ENCODE data around the gene OR13J1. TPM values are rescaled to one million over a fixed set of nuclear protein-coding genes. Genes with fewer than 3 reads are reported as not detected.
"Not testable (repeated sequence)": the region's sequence is repeated elsewhere in the genome, so short reads cannot be mapped to it uniquely, and the experiment has no call there.

OR13J1 gene
- total and polyA plus RNA-seq, 4 donors, result not detected

DNA sequence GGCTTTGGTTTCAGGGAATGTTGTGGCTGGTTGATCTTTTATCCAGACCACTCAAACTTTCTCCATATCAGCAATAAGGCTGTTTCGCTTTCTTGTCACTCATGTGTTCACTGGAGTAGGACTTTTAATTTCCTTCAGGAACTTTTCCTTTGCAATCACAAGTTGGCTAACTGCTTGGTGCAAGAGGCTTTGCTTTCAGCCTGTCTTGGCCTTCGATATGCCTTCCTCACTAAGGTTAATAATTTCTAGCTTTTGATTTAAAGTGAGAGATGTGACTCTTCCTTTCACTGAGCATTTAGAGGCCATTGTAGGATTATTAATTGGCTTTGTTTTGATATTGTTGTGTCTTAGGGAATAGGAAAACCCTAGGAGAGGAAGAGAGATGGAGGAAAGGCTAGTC lies 28.8 kb upstream of the OR13J1 start:
- H3K9ac ChIP-seq (ENCODE audit: insufficient read depth in 1 of 2, low read length in 2 of 2), result no peak overlapping the region
- no peaks in the 10 kb centered on the region for H3K27me3 ChIP-seq (ENCODE audit: control insufficient read depth in 3 of 3, insufficient read depth in 3 of 3, low read length in 2 of 3)
- ATAC-seq (ENCODE audit: insufficient read depth, low FRiP score) (no peak), DNase-seq (no peak)
- H3K4me3 ChIP-seq, result no peak overlapping the region
- H3K9me3 ChIP-seq (ENCODE audit: control insufficient read depth in 4 of 4, insufficient read depth in 3 of 4, low read length in 3 of 4), result no peaks in the 10 kb centered on the region
- 73 to 87% methylated on average over 2 of the region's 2 CpGs for WGBS, 2 donors
- H3K4me1 ChIP-seq (ENCODE audit: control insufficient read depth in 5 of 5, insufficient read depth in 5 of 5, low read length in 5 of 5), result peaks cover 0 to 4% (median under 1%) of the 10 kb centered on the region in 5 donors
- H3K36me3 ChIP-seq (ENCODE audit: control insufficient read depth in 4 of 4, insufficient read depth in 4 of 4, low read length in 4 of 4), result no peaks in the 10 kb centered on the region
- TF ChIP-seq, protein P1, sequence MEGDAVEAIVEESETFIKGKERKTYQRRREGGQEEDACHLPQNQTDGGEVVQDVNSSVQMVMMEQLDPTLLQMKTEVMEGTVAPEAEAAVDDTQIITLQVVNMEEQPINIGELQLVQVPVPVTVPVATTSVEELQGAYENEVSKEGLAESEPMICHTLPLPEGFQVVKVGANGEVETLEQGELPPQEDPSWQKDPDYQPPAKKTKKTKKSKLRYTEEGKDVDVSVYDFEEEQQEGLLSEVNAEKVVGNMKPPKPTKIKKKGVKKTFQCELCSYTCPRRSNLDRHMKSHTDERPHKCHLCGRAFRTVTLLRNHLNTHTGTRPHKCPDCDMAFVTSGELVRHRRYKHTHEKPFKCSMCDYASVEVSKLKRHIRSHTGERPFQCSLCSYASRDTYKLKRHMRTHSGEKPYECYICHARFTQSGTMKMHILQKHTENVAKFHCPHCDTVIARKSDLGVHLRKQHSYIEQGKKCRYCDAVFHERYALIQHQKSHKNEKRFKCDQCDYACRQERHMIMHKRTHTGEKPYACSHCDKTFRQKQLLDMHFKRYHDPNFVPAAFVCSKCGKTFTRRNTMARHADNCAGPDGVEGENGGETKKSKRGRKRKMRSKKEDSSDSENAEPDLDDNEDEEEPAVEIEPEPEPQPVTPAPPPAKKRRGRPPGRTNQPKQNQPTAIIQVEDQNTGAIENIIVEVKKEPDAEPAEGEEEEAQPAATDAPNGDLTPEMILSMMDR (IDR thresholded peaks at IDR 0.05; ENCODE audit: control extremely low read depth, extremely low read depth), result no peak
- no peak overlapping the region for H3K27ac ChIP-seq (ENCODE audit: low read depth in 1 of 2, low read length in 1 of 2)

DNA sequence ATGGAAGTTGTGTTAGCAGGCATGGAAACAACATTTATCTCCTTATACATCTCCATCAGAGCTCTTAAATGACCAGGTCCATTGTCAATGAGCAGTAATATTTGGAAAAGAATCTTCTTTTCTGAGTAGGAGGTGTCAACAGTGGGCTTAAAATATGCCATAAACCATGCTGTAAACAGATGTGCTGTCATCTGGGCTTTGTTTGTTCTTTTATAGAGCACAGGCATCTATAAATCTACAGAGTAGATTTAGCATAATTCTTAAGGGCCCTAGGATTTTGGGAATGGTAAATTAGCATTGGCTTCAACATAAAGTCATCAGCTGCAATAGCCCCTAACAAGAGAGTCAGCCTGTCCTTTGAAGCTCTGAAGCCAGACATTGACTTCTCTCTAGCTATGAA lies 28.1 kb upstream of the OR13J1 start:
- TF ChIP-seq, protein P1 (IDR thresholded peaks at IDR 0.05; ENCODE audit: control extremely low read depth, extremely low read depth), result no peak
- no peaks in the 10 kb centered on the region for H3K27me3 ChIP-seq (ENCODE audit: control insufficient read depth in 3 of 3, insufficient read depth in 3 of 3, low read length in 2 of 3)

DNA sequence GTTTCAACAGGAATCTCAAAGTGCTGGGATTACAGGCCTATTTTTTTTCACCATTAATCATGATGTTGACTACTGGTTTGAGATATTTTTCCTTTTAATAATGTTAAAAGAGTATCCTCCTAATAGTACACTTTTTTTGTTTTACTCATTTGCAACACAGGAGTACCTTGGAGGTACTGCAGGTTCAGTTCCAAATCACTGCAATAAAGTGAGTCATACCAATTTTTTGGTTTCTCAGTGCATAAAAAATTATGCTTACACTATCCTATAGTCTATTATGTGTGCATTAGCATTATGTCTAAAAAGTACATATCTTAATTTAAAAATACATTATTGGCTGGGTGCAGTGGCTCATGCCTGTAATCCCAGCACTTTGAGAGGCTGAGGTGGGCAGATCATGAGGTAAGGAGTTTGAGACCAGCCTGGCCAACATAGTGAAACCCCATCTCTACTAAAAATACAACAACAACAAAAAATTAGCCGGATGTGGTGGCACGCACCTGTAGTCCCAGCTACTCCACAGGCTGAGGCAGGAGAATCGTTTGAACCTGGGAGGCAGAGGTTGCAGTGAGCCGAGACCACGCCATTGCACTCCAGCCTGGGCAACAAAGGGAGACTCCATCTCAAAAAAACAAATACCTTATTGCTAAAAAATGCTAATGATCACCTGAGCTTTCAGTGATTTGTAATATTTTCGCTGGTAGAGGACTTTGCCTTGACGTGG lies 27.3 kb upstream of the OR13J1 start:
- not testable (repeated sequence) for H3K36me3 ChIP-seq (ENCODE audit: control insufficient read depth in 4 of 4, insufficient read depth in 4 of 4, low read length in 4 of 4); ATAC-seq (ENCODE audit: insufficient read depth, low FRiP score); H3K4me1 ChIP-seq (ENCODE audit: control insufficient read depth in 5 of 5, insufficient read depth in 5 of 5, low read length in 5 of 5); DNase-seq; H3K4me3 ChIP-seq; H3K27ac ChIP-seq (ENCODE audit: low read depth in 1 of 2, low read length in 1 of 2); H3K9ac ChIP-seq (ENCODE audit: insufficient read depth in 1 of 2, low read length in 2 of 2); H3K9me3 ChIP-seq (ENCODE audit: control insufficient read depth in 4 of 4, insufficient read depth in 3 of 4, low read length in 3 of 4); H3K27me3 ChIP-seq (ENCODE audit: control insufficient read depth in 3 of 3, insufficient read depth in 3 of 3, low read length in 2 of 3)
- WGBS, 2 donors, result 86 to 94% methylated on average over 7 of the region's 7 CpGs

More for the DNA sequence above, 28.1 kb upstream of the OR13J1 start:
- DNase-seq, result no peak
- no peak overlapping the region for H3K4me3 ChIP-seq
- H3K27ac ChIP-seq (ENCODE audit: low read depth in 1 of 2, low read length in 1 of 2), result no peak overlapping the region
- H3K9me3 ChIP-seq (ENCODE audit: control insufficient read depth in 4 of 4, insufficient read depth in 3 of 4, low read length in 3 of 4), result no peaks in the 10 kb centered on the region
- H3K36me3 ChIP-seq (ENCODE audit: control insufficient read depth in 4 of 4, insufficient read depth in 4 of 4, low read length in 4 of 4), result no peaks in the 10 kb centered on the region
- no peak overlapping the region for H3K9ac ChIP-seq (ENCODE audit: insufficient read depth in 1 of 2, low read length in 2 of 2)
- no peak for ATAC-seq (ENCODE audit: insufficient read depth, low FRiP score)
- peaks cover 0 to 4% (median 0%) of the 10 kb centered on the region in 5 donors for H3K4me1 ChIP-seq (ENCODE audit: control insufficient read depth in 5 of 5, insufficient read depth in 5 of 5, low read length in 5 of 5)

DNA sequence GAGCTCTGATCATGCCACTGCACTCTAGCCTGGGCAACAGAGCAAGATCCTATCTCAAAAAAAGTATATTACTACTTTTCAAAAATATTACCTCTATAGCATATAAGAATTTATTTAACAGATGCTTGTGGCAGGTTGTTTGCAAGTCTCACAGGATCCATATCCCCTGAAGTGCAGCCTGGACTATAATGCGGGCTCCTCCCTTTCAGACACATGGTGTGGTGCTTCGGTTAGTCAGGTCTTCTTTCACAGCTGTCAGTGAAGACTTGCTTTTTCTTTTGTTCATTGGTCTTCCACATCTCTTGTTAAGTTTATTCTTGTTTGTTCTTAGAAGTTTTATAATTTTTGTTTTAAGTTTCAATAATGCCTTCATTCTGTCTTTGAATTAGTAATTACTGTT lies 26.4 kb upstream of the OR13J1 start:
- WGBS, 2 donors, result 94 to 97% methylated on average over 2 of the region's 2 CpGs
- no peaks in the 10 kb centered on the region for H3K9me3 ChIP-seq (ENCODE audit: control insufficient read depth in 4 of 4, insufficient read depth in 3 of 4, low read length in 3 of 4)
- TF ChIP-seq, protein P1 (IDR thresholded peaks at IDR 0.05; ENCODE audit: control extremely low read depth, extremely low read depth), result no peak
- ATAC-seq (ENCODE audit: insufficient read depth, low FRiP score) (no peak), DNase-seq (no peak)
- no peaks in the 10 kb centered on the region for H3K36me3 ChIP-seq (ENCODE audit: control insufficient read depth in 4 of 4, insufficient read depth in 4 of 4, low read length in 4 of 4)
- H3K4me3 ChIP-seq, result no peak overlapping the region
- peaks cover 0 to 4% (median 0%) of the 10 kb centered on the region in 3 donors for H3K27me3 ChIP-seq (ENCODE audit: control insufficient read depth in 3 of 3, insufficient read depth in 3 of 3, low read length in 2 of 3)
- H3K27ac ChIP-seq (ENCODE audit: low read depth in 1 of 2, low read length in 1 of 2), result no peak overlapping the region
- no peak overlapping the region for H3K9ac ChIP-seq (ENCODE audit: insufficient read depth in 1 of 2, low read length in 2 of 2)
- H3K4me1 ChIP-seq (ENCODE audit: control insufficient read depth in 5 of 5, insufficient read depth in 5 of 5, low read length in 5 of 5), result peaks cover 0 to 3% (median 0%) of the 10 kb centered on the region in 5 donors

All from lung (tissue), 12 donors.